Ishikawa (cell line): Measurements from ENCODE around the gene SYK.

Experiments
- EGR1 ChIP-seq: IDR thresholded peaks from 2 replicates; pipeline ENCODE4 v1.6.1; 2012
- EP300 ChIP-seq: IDR thresholded peaks from 2 replicates; pipeline ENCODE4 v1.6.1; 2012; ENCODE audit warnings: borderline replicate concordance
- FOXM1 ChIP-seq: IDR thresholded peaks from 2 replicates; pipeline ENCODE4 v1.6.1; 2012; ENCODE audit warnings: low read depth, borderline replicate concordance
- MAX ChIP-seq: IDR thresholded peaks from 2 replicates; pipeline ENCODE4 v1.6.1; 2012
- REST ChIP-seq: IDR thresholded peaks from 2 replicates; pipeline ENCODE4 v1.6.1; 2012; ENCODE audit warnings: low read depth, mild to moderate bottlenecking
- USF1 ChIP-seq: IDR thresholded peaks from 2 replicates; pipeline ENCODE4 v1.6.1; 2012
- YY1 ChIP-seq: IDR thresholded peaks from 2 replicates; pipeline ENCODE4 v1.6.1; 2012; ENCODE audit warnings: low read depth
- ZBTB7A ChIP-seq: IDR thresholded peaks from 2 replicates; pipeline ENCODE4 v1.6.1; 2012; ENCODE audit warnings: low read depth

- TF ChIP-seq EP300 (no peak), REST (no peak), ZBTB7A (no peak), USF1 (no peak), FOXM1 (no peak), MAX (no peak), EGR1 (no peak), YY1 (no peak)
Observed at GRCh38 chr9:90941661-90942060, 140.0 kb downstream of the SYK start.
